ENCODE data around the gene VSIG10.
"Not testable (repeated sequence)": the region's sequence is repeated elsewhere in the genome, so short reads cannot be mapped to it uniquely, and the experiment has no call there.

Gene VSIG10

DNA sequence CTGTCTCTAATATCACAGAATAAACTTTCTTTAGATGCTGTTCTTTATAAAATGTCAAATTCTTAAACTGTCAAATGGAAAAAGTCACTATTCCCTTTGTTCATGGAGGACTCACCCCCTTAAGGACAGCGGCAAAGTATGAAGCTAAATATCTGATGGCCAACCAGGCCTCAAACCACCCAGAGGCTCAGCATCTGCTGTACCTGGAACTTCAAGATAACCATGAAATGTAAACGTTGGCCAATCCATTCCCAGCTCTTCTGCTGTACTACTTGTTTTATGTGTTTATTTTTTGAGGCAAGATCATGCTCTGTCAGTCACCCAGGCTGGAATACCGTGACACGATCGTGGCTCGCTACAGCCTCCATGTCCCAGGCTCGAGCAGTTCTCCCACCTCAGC is 71.6 kb downstream of the VSIG10 start:
- DNase-seq (ENCODE audit: low spot score), result no peak
- CTCF ChIA-PET, result interaction anchor here (0.5 to 1.6 kb wide), 3 partner anchors 10 to 157 kb away, joined by 4 to 7 read pairs (median 5); no protein-coding TSS in a partner anchor
- POLR2A ChIA-PET (ENCODE audit: low non-redundant PET), result no interaction called here
- H3K27ac ChIP-seq, result no peak overlapping the region
- TF ChIP-seq, protein P1, sequence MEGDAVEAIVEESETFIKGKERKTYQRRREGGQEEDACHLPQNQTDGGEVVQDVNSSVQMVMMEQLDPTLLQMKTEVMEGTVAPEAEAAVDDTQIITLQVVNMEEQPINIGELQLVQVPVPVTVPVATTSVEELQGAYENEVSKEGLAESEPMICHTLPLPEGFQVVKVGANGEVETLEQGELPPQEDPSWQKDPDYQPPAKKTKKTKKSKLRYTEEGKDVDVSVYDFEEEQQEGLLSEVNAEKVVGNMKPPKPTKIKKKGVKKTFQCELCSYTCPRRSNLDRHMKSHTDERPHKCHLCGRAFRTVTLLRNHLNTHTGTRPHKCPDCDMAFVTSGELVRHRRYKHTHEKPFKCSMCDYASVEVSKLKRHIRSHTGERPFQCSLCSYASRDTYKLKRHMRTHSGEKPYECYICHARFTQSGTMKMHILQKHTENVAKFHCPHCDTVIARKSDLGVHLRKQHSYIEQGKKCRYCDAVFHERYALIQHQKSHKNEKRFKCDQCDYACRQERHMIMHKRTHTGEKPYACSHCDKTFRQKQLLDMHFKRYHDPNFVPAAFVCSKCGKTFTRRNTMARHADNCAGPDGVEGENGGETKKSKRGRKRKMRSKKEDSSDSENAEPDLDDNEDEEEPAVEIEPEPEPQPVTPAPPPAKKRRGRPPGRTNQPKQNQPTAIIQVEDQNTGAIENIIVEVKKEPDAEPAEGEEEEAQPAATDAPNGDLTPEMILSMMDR (conservative IDR thresholded peaks at IDR 0.05; ENCODE audit: low read depth), result no peak

DNA sequence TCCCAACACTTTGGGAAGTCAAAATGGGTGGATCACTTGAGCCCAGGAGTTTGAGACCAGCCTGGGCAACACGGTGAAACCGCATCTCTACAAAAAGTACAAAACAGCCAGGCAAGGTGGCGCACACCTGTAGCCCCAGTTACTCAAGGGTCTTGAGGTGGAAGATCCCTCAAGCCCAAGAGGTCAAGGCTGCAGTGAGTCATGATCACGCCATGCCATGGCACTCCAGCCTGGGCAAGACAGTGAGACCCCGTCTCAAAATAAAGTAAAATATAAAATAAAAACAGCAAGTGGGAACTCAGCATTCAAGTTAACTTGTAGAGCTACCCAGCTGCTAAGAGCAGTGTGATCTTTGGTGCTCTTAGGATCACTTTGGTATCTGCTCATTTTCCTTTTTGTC is 74.6 kb downstream of the VSIG10 start:
- TF ChIP-seq, protein P1 (conservative IDR thresholded peaks at IDR 0.05; ENCODE audit: low read depth), result no peak
- ChIA-PET POLR2A (ENCODE audit: low non-redundant PET) (no interaction called here), CTCF (interaction anchor here (0.7 to 1.2 kb wide), 2 partner anchors 19 to 155 kb away, joined by 3 to 5 read pairs; no protein-coding TSS in a partner anchor)
- peak overlapping the region; percentile 20 for H3K27ac ChIP-seq
- DNase-seq (ENCODE audit: low spot score), result no peak

- TF ChIP-seq, protein P1 (conservative IDR thresholded peaks at IDR 0.05; ENCODE audit: low read depth), result no peak
- POLR2A ChIA-PET (ENCODE audit: low non-redundant PET), result no interaction called here
- no peak overlapping the region for H3K27ac ChIP-seq
- DNase-seq (ENCODE audit: low spot score), result no peak
- CTCF ChIA-PET, result no interaction called here
Measured at GRCh38 chr12:118025168-118025567, 78.6 kb downstream of the VSIG10 start.

DNA sequence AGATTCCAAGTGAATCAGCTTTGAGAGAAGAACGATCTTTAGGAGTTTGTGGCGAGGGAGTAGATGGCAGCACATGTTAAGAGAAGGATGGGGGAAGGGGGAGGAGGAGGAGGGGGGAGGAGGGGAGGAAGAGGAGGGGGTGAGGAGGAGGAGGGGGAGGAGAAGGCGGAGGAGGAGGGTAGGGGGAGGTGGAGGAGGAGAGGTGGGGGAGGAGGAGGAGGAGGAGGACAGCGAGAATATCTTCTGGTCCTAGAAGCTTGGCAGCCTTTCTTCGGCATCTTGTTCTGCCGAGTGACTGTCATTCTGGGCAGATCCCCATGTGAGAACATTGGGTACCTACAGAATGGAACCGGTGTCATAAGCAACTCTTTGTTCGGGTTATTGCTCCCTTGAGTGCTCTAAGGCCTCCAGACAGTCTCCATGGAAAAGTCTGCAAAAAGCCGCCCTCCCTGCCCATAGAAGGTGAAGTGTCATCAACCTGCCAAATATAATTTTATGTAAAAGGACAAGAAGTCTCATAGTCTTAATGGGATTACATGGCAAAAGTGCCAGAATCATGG is 80.4 kb downstream of the VSIG10 start:
- no peak for DNase-seq (ENCODE audit: low spot score)
- CTCF ChIA-PET, result no interaction called here
- H3K27ac ChIP-seq, result no peak overlapping the region
- POLR2A ChIA-PET (ENCODE audit: low non-redundant PET), result no interaction called here
- TF ChIP-seq, protein P1 (conservative IDR thresholded peaks at IDR 0.05; ENCODE audit: low read depth), result no peak

GRCh38 chr12:118022728-118023109 is 81.1 kb downstream of the VSIG10 start:
- no peak overlapping the region for H3K27ac ChIP-seq
- TF ChIP-seq, protein P1 (conservative IDR thresholded peaks at IDR 0.05; ENCODE audit: low read depth), result no peak
- CTCF ChIA-PET, result no interaction called here
- POLR2A ChIA-PET (ENCODE audit: low non-redundant PET), result no interaction called here
- DNase-seq (ENCODE audit: low spot score), result no peak

DNA sequence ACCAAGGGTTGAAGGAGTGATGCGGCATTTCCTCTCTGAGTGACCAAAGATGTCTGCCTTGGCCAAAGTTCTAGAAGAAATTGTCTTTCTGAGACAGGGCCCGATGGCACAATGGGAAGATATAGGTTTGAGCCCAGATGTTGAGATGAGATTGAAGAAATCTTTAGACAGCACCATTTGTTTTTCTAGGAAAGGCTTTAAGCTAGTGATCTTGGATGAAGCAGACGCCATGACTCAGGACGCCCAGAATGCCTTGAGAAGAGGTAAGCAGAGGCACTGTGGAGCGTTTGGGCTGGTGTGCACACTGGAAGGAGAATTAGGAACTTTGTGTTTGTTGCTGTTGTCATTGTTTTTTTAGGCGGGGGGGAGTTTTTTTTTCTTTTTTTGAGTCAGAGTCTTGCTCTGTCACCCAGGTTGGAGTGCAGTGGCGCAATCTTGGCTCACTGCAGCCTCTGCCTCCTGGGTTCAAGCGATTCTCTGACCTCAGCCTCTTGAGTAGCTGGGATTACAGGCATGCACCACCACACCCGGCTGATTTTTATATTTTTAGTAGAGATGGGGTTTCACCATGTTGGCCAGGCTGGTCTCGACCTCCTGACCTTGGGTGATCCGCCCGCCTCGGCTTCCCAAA is 81.6 kb downstream of the VSIG10 start:
- POLR2A ChIA-PET (ENCODE audit: low non-redundant PET); DNase-seq (ENCODE audit: low spot score); H3K27ac ChIP-seq; CTCF ChIA-PET: not testable (repeated sequence)

GRCh38 chr12:118020036-118020435 is 83.8 kb downstream of the VSIG10 start:
- ChIA-PET POLR2A (ENCODE audit: low non-redundant PET) (no interaction called here), CTCF (no interaction called here)
- H3K27ac ChIP-seq, result no peak overlapping the region
- TF ChIP-seq, protein P1 (conservative IDR thresholded peaks at IDR 0.05; ENCODE audit: low read depth), result no peak
- no peak for DNase-seq (ENCODE audit: low spot score)

All from RWPE1 (cell line).